Measurements from ENCODE around the gene SLC6A20. TPM values are rescaled to one million over a fixed set of nuclear protein-coding genes. Genes with fewer than 3 reads are reported as not detected.
"Not testable (repeated sequence)": the region's sequence is repeated elsewhere in the genome, so short reads cannot be mapped to it uniquely, and the experiment has no call there.

SLC6A20 gene
- total RNA-seq, 5 donors from 2014 or later (not counting 1 experiment from before 2014, with no cell fraction given), result 0.12 to 0.44 (median 0.24) TPM; not detected in 1

DNA sequence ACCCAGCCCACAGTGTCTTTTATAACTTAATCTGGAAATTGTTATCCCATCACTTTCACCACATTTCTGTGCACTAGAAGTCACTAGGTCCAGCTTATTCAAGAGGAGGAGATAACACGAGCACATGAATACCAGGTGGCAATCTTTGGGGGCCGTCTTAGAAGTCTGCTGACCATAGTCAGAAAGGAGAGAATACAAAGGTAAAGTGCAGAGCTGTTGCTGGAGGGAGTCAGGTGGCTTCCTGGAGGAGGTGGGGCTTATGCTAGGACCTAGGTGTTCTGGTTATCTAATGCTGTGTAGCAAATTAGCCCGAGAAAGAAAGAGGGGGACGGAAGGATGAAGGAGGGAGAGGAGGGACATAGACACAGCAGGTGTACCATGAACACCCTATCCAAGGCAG lies 46.5 kb downstream of the SLC6A20 start:
- POLR2A ChIA-PET, result interaction anchor here in 1 of 2 donors (0.5 kb wide), 1 partner anchor 101 kb away, joined by 6 read pairs; no protein-coding TSS in a partner anchor

GRCh38 chr3:45749036-45749600 lies 47.2 kb downstream of the SLC6A20 start:
- not testable (repeated sequence) for H3K9me3 Mint-ChIP-seq
- CTCF ChIA-PET, result interaction anchor here in 1 of 2 donors (0.7 kb wide), 1 partner anchor 631 kb away, joined by 11 read pairs; no protein-coding TSS in a partner anchor
- 92% methylated on average over 2 of the region's 4 CpGs for WGBS (ENCODE audit: insufficient coverage)

More for the DNA sequence above, 46.5 kb downstream of the SLC6A20 start:
- DNase-seq (no peak), ATAC-seq (replicated peaks in 1 of 4) (no peak)
- no peaks in the 10 kb centered on the region for H3K4me1 ChIP-seq (ENCODE audit: control insufficient read depth in 1 of 2, extremely low read depth in 1 of 2, insufficient read depth in 2 of 2, low read length in 2 of 2)
- H3K9me3 ChIP-seq, result no peaks in the 10 kb centered on the region
- 92% methylated on average over 2 of the region's 4 CpGs for WGBS (ENCODE audit: insufficient coverage)
- peaks cover 13% of the 10 kb centered on the region for H3K36me3 Mint-ChIP-seq
- H3K9me3 Mint-ChIP-seq, result no peaks in the 10 kb centered on the region
- peaks cover 6 to 20% of the 10 kb centered on the region in 2 donors for H3K36me3 ChIP-seq (ENCODE audit: control insufficient read depth in 2 of 2, extremely low read depth in 1 of 2, insufficient read depth in 1 of 2, low read length in 1 of 2)
- peaks cover 0 to 2% (median 0%) of the 10 kb centered on the region in 3 donors for H3K4me1 Mint-ChIP-seq
- CTCF ChIA-PET, result interaction anchor here in 1 of 2 donors (0.7 kb wide), 1 partner anchor 632 kb away, joined by 11 read pairs; no protein-coding TSS in a partner anchor
- H3K4me3 Mint-ChIP-seq, result no peak overlapping the region
- H3K27ac ChIP-seq (ENCODE audit: low read length), result no peak overlapping the region
- no peaks in the 10 kb centered on the region for H3K27me3 ChIP-seq (replicated peaks in 1 of 2; ENCODE audit: control insufficient read depth in 2 of 2, extremely low read depth in 1 of 2, insufficient read depth in 2 of 2, low read length in 1 of 2)
- no peak overlapping the region for H3K4me3 ChIP-seq (ENCODE audit: control insufficient read depth in 1 of 2, extremely low read depth in 1 of 2, low read length in 1 of 2)
- no peak overlapping the region for H3K27ac Mint-ChIP-seq
- H3K27me3 Mint-ChIP-seq, result no peaks in the 10 kb centered on the region

DNA sequence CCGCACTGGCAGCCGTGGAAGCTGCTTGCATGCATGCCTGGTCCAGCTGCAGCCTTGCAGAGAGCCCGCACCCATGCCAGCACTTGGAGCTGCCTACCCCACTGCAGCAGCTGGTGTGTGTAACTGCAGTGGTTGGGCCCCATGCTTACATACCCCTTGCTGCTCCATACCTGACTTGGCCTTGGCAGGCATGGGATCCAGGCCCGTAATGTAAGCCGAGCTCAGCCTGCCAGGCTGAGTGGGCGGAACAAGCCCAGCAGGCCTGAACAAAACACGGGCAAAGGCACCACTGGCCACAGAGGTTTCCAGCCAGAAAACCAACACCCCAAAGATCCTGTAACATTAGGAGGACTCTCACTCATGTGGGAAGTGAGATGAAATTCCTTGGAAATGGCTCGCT lies 48.3 kb downstream of the SLC6A20 start:
- peaks cover 6 to 35% of the 10 kb centered on the region in 2 donors for H3K36me3 ChIP-seq (ENCODE audit: control insufficient read depth in 2 of 2, extremely low read depth in 1 of 2, insufficient read depth in 1 of 2, low read length in 1 of 2)
- no peaks in the 10 kb centered on the region for H3K4me1 ChIP-seq (ENCODE audit: control insufficient read depth in 1 of 2, extremely low read depth in 1 of 2, insufficient read depth in 2 of 2, low read length in 2 of 2)
- 97% methylated on average over 6 of the region's 8 CpGs for WGBS (ENCODE audit: insufficient coverage)
- Mint-ChIP-seq H3K4me3 (no peak overlapping the region), H3K4me1 (peaks cover 0 to 2% (median 0%) of the 10 kb centered on the region in 3 donors), H3K27me3 (no peaks in the 10 kb centered on the region), H3K9me3 (no peaks in the 10 kb centered on the region), H3K36me3 (peaks cover 17% of the 10 kb centered on the region), H3K27ac (no peak overlapping the region)
- no peak for ATAC-seq (replicated peaks in 1 of 4)
- ChIA-PET POLR2A (interaction anchor here in 1 of 2 donors (0.6 kb wide), 1 partner anchor 295 kb away, joined by 3 read pairs; no protein-coding TSS in a partner anchor), CTCF (no interaction called here)
- no peak overlapping the region for H3K4me3 ChIP-seq (ENCODE audit: control insufficient read depth in 1 of 2, extremely low read depth in 1 of 2, low read length in 1 of 2)
- no peaks in the 10 kb centered on the region for H3K27me3 ChIP-seq (replicated peaks in 1 of 2; ENCODE audit: control insufficient read depth in 2 of 2, extremely low read depth in 1 of 2, insufficient read depth in 2 of 2, low read length in 1 of 2)
- no peaks in the 10 kb centered on the region for H3K9me3 ChIP-seq
- H3K27ac ChIP-seq (ENCODE audit: low read length), result no peak overlapping the region
- no peak for DNase-seq

More at GRCh38 chr3:45749036-45749600, 47.2 kb downstream of the SLC6A20 start:
- H3K27me3 Mint-ChIP-seq; H3K27me3 ChIP-seq (replicated peaks in 1 of 2; ENCODE audit: control insufficient read depth in 2 of 2, extremely low read depth in 1 of 2, insufficient read depth in 2 of 2, low read length in 1 of 2); H3K4me3 ChIP-seq (ENCODE audit: control insufficient read depth in 1 of 2, extremely low read depth in 1 of 2, low read length in 1 of 2); H3K36me3 Mint-ChIP-seq; POLR2A ChIA-PET; H3K9me3 ChIP-seq; H3K4me1 ChIP-seq (ENCODE audit: control insufficient read depth in 1 of 2, extremely low read depth in 1 of 2, insufficient read depth in 2 of 2, low read length in 2 of 2); H3K4me1 Mint-ChIP-seq; ATAC-seq (replicated peaks in 1 of 4); H3K4me3 Mint-ChIP-seq; H3K27ac ChIP-seq (ENCODE audit: low read length); H3K27ac Mint-ChIP-seq; DNase-seq: not testable (repeated sequence)
- H3K36me3 ChIP-seq (ENCODE audit: control insufficient read depth in 2 of 2, extremely low read depth in 1 of 2, insufficient read depth in 1 of 2, low read length in 1 of 2), result peaks cover 6 to 25% of the 10 kb centered on the region in 2 donors

GRCh38 chr3:45746777-45747622 lies 49.3 kb downstream of the SLC6A20 start:
- H3K27ac ChIP-seq (ENCODE audit: low read length), result no peak overlapping the region
- DNase-seq (no peak), ATAC-seq (replicated peaks in 1 of 4) (peak in 1 of 4 experiments; percentile 17)
- H3K4me1 Mint-ChIP-seq, result peaks cover 5 to 7% (median 6%) of the 10 kb centered on the region in 3 donors
- peaks cover 6 to 43% of the 10 kb centered on the region in 2 donors for H3K36me3 ChIP-seq (ENCODE audit: control insufficient read depth in 2 of 2, extremely low read depth in 1 of 2, insufficient read depth in 1 of 2, low read length in 1 of 2)
- no peaks in the 10 kb centered on the region for H3K9me3 Mint-ChIP-seq
- H3K36me3 Mint-ChIP-seq, result peaks cover 22% of the 10 kb centered on the region
- no peak overlapping the region for H3K4me3 ChIP-seq (ENCODE audit: control insufficient read depth in 1 of 2, extremely low read depth in 1 of 2, low read length in 1 of 2)
- POLR2A ChIA-PET, result no interaction called here
- H3K27ac Mint-ChIP-seq, result no peak overlapping the region
- no peaks in the 10 kb centered on the region for H3K27me3 Mint-ChIP-seq
- no peaks in the 10 kb centered on the region for H3K27me3 ChIP-seq (replicated peaks in 1 of 2; ENCODE audit: control insufficient read depth in 2 of 2, extremely low read depth in 1 of 2, insufficient read depth in 2 of 2, low read length in 1 of 2)
- WGBS (ENCODE audit: insufficient coverage), result 95% methylated on average over 15 of the region's 18 CpGs
- CTCF ChIA-PET, result no interaction called here
- no peaks in the 10 kb centered on the region for H3K9me3 ChIP-seq
- H3K4me3 Mint-ChIP-seq, result no peak overlapping the region
- H3K4me1 ChIP-seq (ENCODE audit: control insufficient read depth in 1 of 2, extremely low read depth in 1 of 2, insufficient read depth in 2 of 2, low read length in 2 of 2), result no peaks in the 10 kb centered on the region

DNA sequence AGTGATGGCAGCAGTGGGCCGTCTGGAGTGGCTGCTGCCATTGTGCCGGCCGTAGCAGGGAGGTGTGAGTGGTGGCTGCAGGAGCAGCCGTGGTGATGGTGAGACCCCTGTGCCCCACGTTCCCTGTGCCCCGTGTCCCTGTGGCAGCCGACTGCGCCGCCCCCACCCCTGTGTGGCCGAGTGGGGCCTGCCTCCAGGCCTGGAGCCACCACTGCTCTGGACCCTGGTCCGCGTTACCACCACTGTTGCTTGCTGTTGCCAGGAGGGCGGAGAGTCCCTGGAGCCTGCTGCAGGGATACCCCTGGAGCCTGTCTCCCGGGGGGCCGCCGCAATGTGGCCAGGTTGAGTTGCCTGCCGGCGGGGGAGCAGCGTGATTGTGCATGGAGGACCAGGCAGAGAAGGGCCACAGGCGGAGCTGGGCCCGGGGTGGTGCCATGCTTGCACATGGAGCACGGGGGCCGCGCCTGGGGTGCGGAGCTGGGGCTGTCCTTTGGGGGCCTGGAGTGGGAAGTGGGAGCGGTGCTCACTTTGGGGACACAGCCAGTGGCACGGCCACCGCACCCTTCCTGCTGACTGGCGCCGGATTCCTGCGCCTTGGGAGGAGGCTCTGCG lies 50.1 kb downstream of the SLC6A20 start:
- Histone ChIP-seq H3K9me3 (no peaks in the 10 kb centered on the region), H3K4me1 (ENCODE audit: control insufficient read depth in 1 of 2, extremely low read depth in 1 of 2, insufficient read depth in 2 of 2, low read length in 2 of 2) (peaks cover 0 to 5% of the 10 kb centered on the region in 2 experiments), H3K27me3 (replicated peaks in 1 of 2; ENCODE audit: control insufficient read depth in 2 of 2, extremely low read depth in 1 of 2, insufficient read depth in 2 of 2, low read length in 1 of 2) (no peaks in the 10 kb centered on the region), H3K4me3 (ENCODE audit: control insufficient read depth in 1 of 2, extremely low read depth in 1 of 2, low read length in 1 of 2) (no peak overlapping the region), H3K36me3 (ENCODE audit: control insufficient read depth in 2 of 2, extremely low read depth in 1 of 2, insufficient read depth in 1 of 2, low read length in 1 of 2) (peaks cover 6 to 46% of the 10 kb centered on the region in 2 donors), H3K27ac (ENCODE audit: low read length) (no peak overlapping the region)
- ATAC-seq (replicated peaks in 1 of 4) (no peak), DNase-seq (no peak)
- no peak overlapping the region for H3K27ac Mint-ChIP-seq
- no peaks in the 10 kb centered on the region for H3K9me3 Mint-ChIP-seq
- peaks cover 12 to 14% (median 13%) of the 10 kb centered on the region in 3 donors for H3K4me1 Mint-ChIP-seq
- H3K4me3 Mint-ChIP-seq, result no peak overlapping the region
- H3K36me3 Mint-ChIP-seq, result peaks cover 26% of the 10 kb centered on the region
- H3K27me3 Mint-ChIP-seq, result no peaks in the 10 kb centered on the region
- ChIA-PET POLR2A (no interaction called here), CTCF (no interaction called here)
- WGBS (ENCODE audit: insufficient coverage), result 97% methylated on average over 31 of the region's 32 CpGs

- peaks cover 5 to 13% of the 10 kb centered on the region in 2 experiments for H3K4me1 ChIP-seq (ENCODE audit: control insufficient read depth in 1 of 2, extremely low read depth in 1 of 2, insufficient read depth in 2 of 2, low read length in 2 of 2)
- Mint-ChIP-seq H3K27ac (peak overlapping the region; percentile 28 to 67), H3K4me1 (peaks cover 34 to 38% (median 37%) of the 10 kb centered on the region in 3 donors), H3K36me3 (peaks cover 55% of the 10 kb centered on the region), H3K27me3 (no peaks in the 10 kb centered on the region), H3K4me3 (no peak overlapping the region), H3K9me3 (no peaks in the 10 kb centered on the region)
- DNase-seq (no peak), ATAC-seq (replicated peaks in 1 of 4) (no peak)
- no peaks in the 10 kb centered on the region for H3K27me3 ChIP-seq (replicated peaks in 1 of 2; ENCODE audit: control insufficient read depth in 2 of 2, extremely low read depth in 1 of 2, insufficient read depth in 2 of 2, low read length in 1 of 2)
- no peak overlapping the region for H3K27ac ChIP-seq (ENCODE audit: low read length)
- no peak overlapping the region for H3K4me3 ChIP-seq (ENCODE audit: control insufficient read depth in 1 of 2, extremely low read depth in 1 of 2, low read length in 1 of 2)
- CTCF ChIA-PET, result no interaction called here
- no peaks in the 10 kb centered on the region for H3K9me3 ChIP-seq
- 100% methylated on average over 4 of the region's 4 CpGs for WGBS (ENCODE audit: insufficient coverage)
- peaks cover 11 to 79% of the 10 kb centered on the region in 2 donors for H3K36me3 ChIP-seq (ENCODE audit: control insufficient read depth in 2 of 2, extremely low read depth in 1 of 2, insufficient read depth in 1 of 2, low read length in 1 of 2)
- POLR2A ChIA-PET, result interaction anchor here in 1 of 2 donors (0.6 kb wide), 1 partner anchor 640 kb away, joined by 7 read pairs; no protein-coding TSS in a partner anchor
These were observed 53.8 kb downstream of the SLC6A20 start for GRCh38 chr3:45742461-45743089.
